ENCODE results near the gene GABRR3.
A peak's percentile ranks its signal among the peaks of the same experiment; 100 is the strongest.
"Not testable (repeated sequence)": the region's sequence is repeated elsewhere in the genome, so short reads cannot be mapped to it uniquely, and the experiment has no call there.

GABRR3 gene

DNA sequence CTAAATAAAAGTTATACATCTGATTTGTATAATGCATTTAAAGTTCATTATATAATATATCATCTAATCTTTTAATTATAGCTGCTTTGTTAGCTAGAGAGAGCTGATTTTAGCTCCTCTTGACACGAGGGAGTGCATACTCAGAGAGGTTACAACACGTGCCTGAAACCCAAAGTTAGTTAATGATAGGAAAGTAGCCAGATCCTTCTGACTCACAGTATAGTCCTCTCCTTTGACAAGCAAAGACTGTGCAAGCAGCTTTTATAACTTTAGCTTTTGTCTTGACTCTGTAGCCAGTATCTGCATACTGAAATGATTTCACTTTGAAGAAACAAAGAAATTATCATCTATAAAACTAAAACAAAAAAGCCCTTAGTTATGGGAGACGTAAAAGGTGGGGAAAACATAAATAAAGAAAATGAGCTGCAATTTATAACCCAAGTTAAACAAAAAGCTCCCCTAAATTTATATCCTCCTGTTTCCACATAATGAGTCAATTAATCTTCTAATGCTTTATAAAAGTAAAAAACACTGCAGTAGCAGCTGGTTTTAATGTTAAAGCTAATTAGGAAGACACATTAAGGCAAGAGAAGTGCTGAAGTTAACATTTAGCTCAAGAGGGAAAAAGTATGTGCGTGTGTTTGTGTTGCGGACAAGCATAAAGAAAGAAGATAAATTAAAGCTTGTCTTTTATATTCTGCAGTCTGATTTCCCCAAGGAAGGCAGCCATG lies 13.1 kb downstream of the GABRR3 start:
- no peak overlapping the region for H3K9ac ChIP-seq (ENCODE audit: low read length)
- peak; percentile 19 for DNase-seq (ENCODE audit: low read depth)
- no peaks in the 10 kb centered on the region for H3K36me3 ChIP-seq (ENCODE audit: control insufficient read depth, insufficient read depth, low read length, severe bottlenecking)
- H3K4me1 ChIP-seq (ENCODE audit: control insufficient read depth, insufficient read depth, low read length), result peaks cover 9% of the 10 kb centered on the region
- H3K9me3 ChIP-seq (ENCODE audit: control insufficient read depth, low read length), result no peaks in the 10 kb centered on the region
- no peak overlapping the region for H3K4me3 ChIP-seq (ENCODE audit: low read length)
- H3K27me3 ChIP-seq (replicated peaks; ENCODE audit: control insufficient read depth, insufficient read depth, low read length), result no peaks in the 10 kb centered on the region

DNA sequence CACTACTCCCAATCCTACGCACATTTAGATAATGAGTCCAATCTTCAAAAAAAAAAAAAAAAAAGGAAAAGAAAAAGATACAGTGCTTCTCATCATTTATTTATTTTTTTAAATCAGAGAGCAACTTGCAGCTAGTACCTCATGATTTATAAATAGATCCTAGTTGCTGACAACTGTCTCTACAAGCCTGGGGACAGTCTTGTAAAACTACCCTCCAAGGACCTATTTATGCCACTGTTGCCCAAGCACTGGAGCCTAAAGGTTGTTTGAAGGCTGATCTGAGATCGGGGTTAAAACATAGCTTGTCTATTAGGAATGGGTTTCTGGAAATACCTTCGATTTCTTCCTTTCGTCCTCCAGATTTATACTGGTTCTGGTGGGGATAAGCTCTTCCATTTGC lies 14.7 kb downstream of the GABRR3 start:
- H3K4me1 ChIP-seq (ENCODE audit: control insufficient read depth, insufficient read depth, low read length), result peaks cover 9% of the 10 kb centered on the region
- no peak for DNase-seq (ENCODE audit: low read depth)
- no peaks in the 10 kb centered on the region for H3K9me3 ChIP-seq (ENCODE audit: control insufficient read depth, low read length)
- no peaks in the 10 kb centered on the region for H3K36me3 ChIP-seq (ENCODE audit: control insufficient read depth, insufficient read depth, low read length, severe bottlenecking)
- no peaks in the 10 kb centered on the region for H3K27me3 ChIP-seq (replicated peaks; ENCODE audit: control insufficient read depth, insufficient read depth, low read length)
- H3K4me3 ChIP-seq (ENCODE audit: low read length), result no peak overlapping the region
- H3K9ac ChIP-seq (ENCODE audit: low read length), result no peak overlapping the region

DNA sequence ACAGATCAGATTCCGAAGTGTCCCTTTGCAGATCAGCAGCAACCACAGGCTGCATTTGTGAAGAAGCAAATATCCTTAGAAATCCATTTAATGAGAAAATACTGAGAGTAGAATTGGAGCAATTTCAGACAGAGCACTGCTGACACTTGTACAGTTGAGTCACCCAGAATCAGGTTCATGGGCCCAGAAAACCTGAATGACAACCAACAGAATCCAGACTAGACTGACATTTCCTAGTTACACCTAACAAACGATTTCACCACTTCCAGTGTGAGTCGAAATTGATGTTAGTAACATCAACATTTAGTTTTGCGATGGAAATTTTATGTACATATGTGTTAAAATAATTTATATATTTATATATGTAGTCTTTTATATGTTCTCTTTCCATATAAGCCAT lies 16.8 kb downstream of the GABRR3 start:
- Histone ChIP-seq H3K27me3 (replicated peaks; ENCODE audit: control insufficient read depth, insufficient read depth, low read length) (no peaks in the 10 kb centered on the region), H3K4me3 (ENCODE audit: low read length) (no peak overlapping the region), H3K4me1 (ENCODE audit: control insufficient read depth, insufficient read depth, low read length) (peaks cover 19% of the 10 kb centered on the region), H3K9me3 (ENCODE audit: control insufficient read depth, low read length) (no peaks in the 10 kb centered on the region), H3K36me3 (ENCODE audit: control insufficient read depth, insufficient read depth, low read length, severe bottlenecking) (no peaks in the 10 kb centered on the region), H3K9ac (ENCODE audit: low read length) (no peak overlapping the region)
- DNase-seq (ENCODE audit: low read depth), result no peak

DNA sequence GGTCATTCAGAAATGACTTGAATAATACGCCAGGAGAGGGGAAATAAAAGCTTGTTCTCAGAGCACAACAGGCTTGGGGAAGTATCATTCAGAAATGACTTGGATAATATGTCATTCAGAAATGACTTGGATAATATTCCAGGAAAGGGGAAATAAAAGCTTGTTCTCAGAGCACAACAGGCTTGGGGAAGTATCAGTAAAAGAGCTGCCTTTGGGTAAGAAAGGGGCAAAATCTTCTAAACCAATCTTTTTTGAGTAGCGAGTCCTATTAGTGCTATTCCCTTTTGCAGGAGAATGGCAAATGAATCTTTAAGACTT lies 20.9 kb downstream of the GABRR3 start:
- Histone ChIP-seq H3K4me3 (ENCODE audit: low read length) (no peak overlapping the region), H3K27me3 (replicated peaks; ENCODE audit: control insufficient read depth, insufficient read depth, low read length) (no peaks in the 10 kb centered on the region), H3K4me1 (ENCODE audit: control insufficient read depth, insufficient read depth, low read length) (peaks cover 22% of the 10 kb centered on the region), H3K9ac (ENCODE audit: low read length) (no peak overlapping the region), H3K9me3 (ENCODE audit: control insufficient read depth, low read length) (no peaks in the 10 kb centered on the region), H3K36me3 (ENCODE audit: control insufficient read depth, insufficient read depth, low read length, severe bottlenecking) (no peaks in the 10 kb centered on the region)
- DNase-seq (ENCODE audit: low read depth), result no peak

DNA sequence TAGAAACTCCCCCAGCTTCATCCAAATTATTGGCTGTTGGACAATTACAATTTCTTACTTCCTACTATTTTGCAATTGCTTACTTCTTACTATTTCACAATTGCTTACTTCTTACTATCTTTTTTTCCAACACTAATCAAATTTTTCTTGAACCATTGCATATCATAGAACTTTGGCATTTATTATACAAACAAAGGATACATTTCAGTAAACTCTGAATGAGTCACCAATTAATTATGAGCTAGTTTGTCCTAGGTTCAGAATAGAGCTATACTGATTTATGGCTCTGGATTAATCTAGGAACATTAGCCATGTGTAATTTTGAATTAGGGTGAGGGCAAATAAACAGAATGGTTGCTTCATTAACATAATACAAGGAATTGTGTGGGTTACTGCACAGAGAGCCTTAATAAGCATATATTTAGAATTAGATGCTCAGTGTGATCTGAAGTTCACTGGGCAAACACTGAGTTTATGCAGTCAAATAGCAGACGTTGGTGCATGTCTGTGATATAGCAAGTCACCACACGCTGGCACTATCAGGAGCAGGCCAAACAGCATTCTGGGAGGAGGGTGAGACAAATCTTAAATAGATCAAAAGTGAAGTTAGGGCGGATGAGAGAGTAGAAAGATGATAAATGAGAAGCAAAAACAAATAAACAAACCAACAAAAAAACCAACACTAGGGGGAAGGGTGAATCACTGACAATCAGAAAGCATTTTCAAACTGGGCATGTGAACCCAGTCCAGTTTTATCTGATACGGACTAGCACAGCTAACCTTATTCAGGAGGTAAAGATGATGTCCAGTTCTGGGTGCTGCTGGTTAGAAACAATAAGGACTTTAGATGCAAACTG lies 21.5 kb downstream of the GABRR3 start:
- Histone ChIP-seq H3K4me3 (ENCODE audit: low read length) (peak overlapping the region; percentile 4), H3K4me1 (ENCODE audit: control insufficient read depth, insufficient read depth, low read length) (peaks cover 22% of the 10 kb centered on the region), H3K9ac (ENCODE audit: low read length) (no peak overlapping the region), H3K36me3 (ENCODE audit: control insufficient read depth, insufficient read depth, low read length, severe bottlenecking) (no peaks in the 10 kb centered on the region), H3K27me3 (replicated peaks; ENCODE audit: control insufficient read depth, insufficient read depth, low read length) (no peaks in the 10 kb centered on the region), H3K9me3 (ENCODE audit: control insufficient read depth, low read length) (no peaks in the 10 kb centered on the region)
- peak; percentile 48 for DNase-seq (ENCODE audit: low read depth)

DNA sequence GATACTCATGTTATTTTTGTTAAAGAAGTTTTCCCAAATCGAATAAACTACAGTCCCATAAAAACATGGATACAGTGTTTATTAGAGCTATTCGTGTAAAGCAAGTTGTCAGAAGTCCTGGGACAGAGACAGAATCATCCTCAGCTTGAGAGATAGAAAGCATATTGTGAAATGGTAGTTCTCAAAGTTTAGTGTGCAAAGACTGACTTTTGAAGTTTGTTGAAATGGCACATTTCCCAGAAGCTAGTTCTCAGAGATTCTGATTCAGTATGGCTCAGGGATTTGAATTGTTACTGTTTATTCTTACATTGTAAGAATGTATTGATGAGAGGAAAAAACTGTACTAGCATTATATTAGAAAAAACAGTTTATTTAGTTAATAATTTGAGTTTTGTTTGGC lies 22.1 kb downstream of the GABRR3 start:
- Histone ChIP-seq H3K9me3 (ENCODE audit: control insufficient read depth, low read length) (no peaks in the 10 kb centered on the region), H3K9ac (ENCODE audit: low read length) (no peak overlapping the region)
- peak; percentile 66 for DNase-seq (ENCODE audit: low read depth)

DNA sequence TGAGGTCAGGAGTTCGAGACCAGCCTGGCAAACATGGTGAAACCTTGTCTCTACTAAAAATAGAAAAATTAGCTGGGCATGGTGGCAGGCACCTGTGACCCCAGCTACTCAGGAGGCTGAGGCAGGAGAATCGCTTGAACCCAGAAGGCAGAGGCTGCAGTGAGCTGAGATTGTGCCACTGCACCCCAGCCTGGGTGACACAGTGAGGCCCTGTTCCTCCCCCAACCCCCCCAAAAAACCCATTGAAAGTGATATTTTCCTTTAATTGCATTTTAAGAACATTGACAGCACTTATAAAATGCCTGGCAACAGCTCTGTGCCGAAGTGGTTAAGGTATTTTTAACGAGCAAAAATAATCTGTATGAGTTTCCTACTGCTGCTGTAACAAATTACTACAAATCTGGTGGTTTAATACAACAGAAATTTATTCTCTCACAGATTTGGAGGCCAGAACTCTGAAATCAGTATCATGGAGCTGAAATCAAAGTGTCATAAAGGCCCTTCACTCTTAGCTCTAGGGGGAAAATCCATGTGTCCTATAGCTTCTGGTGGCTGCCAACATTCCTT lies 24.1 kb downstream of the GABRR3 start:
- not testable (repeated sequence) for H3K4me3 ChIP-seq (ENCODE audit: low read length); H3K9me3 ChIP-seq (ENCODE audit: control insufficient read depth, low read length); H3K9ac ChIP-seq (ENCODE audit: low read length); H3K36me3 ChIP-seq (ENCODE audit: control insufficient read depth, insufficient read depth, low read length, severe bottlenecking); DNase-seq (ENCODE audit: low read depth); H3K27me3 ChIP-seq (replicated peaks; ENCODE audit: control insufficient read depth, insufficient read depth, low read length)
- H3K4me1 ChIP-seq (ENCODE audit: control insufficient read depth, insufficient read depth, low read length), result peaks cover 22% of the 10 kb centered on the region

More for the DNA sequence above, 22.1 kb downstream of the GABRR3 start:
- H3K27me3 ChIP-seq (replicated peaks; ENCODE audit: control insufficient read depth, insufficient read depth, low read length), result no peaks in the 10 kb centered on the region
- peaks cover 22% of the 10 kb centered on the region for H3K4me1 ChIP-seq (ENCODE audit: control insufficient read depth, insufficient read depth, low read length)
- H3K36me3 ChIP-seq (ENCODE audit: control insufficient read depth, insufficient read depth, low read length, severe bottlenecking), result no peaks in the 10 kb centered on the region
- H3K4me3 ChIP-seq (ENCODE audit: low read length), result no peak overlapping the region

DNA sequence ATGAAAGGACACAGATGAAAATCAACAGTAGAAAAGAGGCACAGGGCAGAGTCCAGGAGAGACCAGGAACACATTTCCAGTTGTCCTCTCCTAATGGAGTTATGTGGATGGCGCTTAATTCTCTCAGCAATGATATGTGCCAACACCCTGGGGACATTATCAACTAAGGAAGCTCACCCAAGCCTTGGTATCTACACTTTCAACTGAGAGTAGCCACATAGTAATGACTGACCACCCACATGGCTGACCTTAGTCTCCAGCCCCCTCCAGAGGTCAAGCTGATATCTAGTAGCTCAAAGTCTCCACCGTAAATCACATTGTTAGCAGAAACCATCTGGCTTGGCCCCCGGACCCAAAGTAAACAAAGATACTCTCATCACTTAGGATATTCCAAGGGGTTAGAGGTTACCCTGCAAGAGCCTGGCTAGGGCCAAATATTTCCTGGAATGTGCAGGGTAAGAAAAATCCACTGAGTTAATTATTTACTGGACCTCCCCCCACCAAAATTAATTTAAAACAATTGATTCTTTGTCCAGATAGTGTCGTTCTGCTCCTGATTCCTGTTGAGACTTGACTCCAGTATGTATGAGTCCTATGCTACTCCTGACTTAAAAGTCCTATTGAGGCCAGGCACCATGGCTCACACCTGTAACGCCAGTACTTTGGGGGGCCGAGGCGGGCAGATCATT lies 24.8 kb downstream of the GABRR3 start:
- H3K9ac ChIP-seq (ENCODE audit: low read length), result no peak overlapping the region
- no peak for DNase-seq (ENCODE audit: low read depth)

DNA sequence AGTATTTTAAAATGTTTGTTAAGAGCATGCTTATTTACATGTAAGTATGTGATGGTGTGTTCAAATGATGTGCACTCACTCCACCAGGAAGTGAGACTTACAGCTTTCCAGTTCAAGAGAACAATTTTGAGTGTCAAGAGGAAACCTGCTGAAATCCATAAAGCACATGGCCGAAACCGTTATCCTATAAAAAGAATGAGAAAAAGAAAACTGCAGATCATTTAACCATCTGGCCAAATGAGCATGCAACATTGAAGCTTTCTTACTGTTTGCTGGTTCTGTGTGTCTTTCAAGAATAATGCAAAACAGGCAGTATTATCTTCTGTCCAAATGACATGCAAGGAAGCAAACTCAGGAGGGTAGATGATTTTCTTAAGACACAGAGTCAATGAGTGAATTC lies 26.3 kb downstream of the GABRR3 start:
- H3K4me3 ChIP-seq (ENCODE audit: low read length), result no peak overlapping the region
- H3K27me3 ChIP-seq (replicated peaks; ENCODE audit: control insufficient read depth, insufficient read depth, low read length), result no peaks in the 10 kb centered on the region
- peaks cover 17% of the 10 kb centered on the region for H3K4me1 ChIP-seq (ENCODE audit: control insufficient read depth, insufficient read depth, low read length)
- no peak overlapping the region for H3K9ac ChIP-seq (ENCODE audit: low read length)
- H3K9me3 ChIP-seq (ENCODE audit: control insufficient read depth, low read length), result no peaks in the 10 kb centered on the region
- no peak for DNase-seq (ENCODE audit: low read depth)
- H3K36me3 ChIP-seq (ENCODE audit: control insufficient read depth, insufficient read depth, low read length, severe bottlenecking), result no peaks in the 10 kb centered on the region

More for the DNA sequence above, 24.8 kb downstream of the GABRR3 start:
- H3K27me3 ChIP-seq (replicated peaks; ENCODE audit: control insufficient read depth, insufficient read depth, low read length), result no peaks in the 10 kb centered on the region
- no peak overlapping the region for H3K4me3 ChIP-seq (ENCODE audit: low read length)
- peaks cover 22% of the 10 kb centered on the region for H3K4me1 ChIP-seq (ENCODE audit: control insufficient read depth, insufficient read depth, low read length)
- no peaks in the 10 kb centered on the region for H3K9me3 ChIP-seq (ENCODE audit: control insufficient read depth, low read length)
- no peaks in the 10 kb centered on the region for H3K36me3 ChIP-seq (ENCODE audit: control insufficient read depth, insufficient read depth, low read length, severe bottlenecking)

DNA sequence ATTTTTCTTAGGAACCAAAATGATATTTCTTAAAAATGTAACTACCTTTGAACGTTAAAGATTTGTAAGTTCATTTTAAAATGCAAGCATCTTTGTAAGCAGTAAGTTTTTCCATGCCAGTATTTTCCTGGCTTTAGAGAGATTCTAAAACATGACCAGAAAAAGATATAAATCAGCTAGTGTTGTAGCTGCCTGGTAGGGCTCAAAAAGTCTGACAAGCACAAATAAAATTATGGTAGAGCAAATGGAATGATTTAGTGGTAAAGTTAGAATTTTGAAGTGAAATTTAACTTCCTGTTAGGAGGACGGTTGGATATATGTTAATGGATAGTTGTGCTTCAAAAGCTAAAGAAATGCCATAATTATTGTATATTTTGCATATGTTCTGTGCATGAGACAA lies 29.7 kb downstream of the GABRR3 start:
- no peak for DNase-seq (ENCODE audit: low read depth)
- Histone ChIP-seq H3K9me3 (ENCODE audit: control insufficient read depth, low read length) (no peaks in the 10 kb centered on the region), H3K4me3 (ENCODE audit: low read length) (no peak overlapping the region), H3K4me1 (ENCODE audit: control insufficient read depth, insufficient read depth, low read length) (no peaks in the 10 kb centered on the region), H3K9ac (ENCODE audit: low read length) (no peak overlapping the region), H3K27me3 (replicated peaks; ENCODE audit: control insufficient read depth, insufficient read depth, low read length) (no peaks in the 10 kb centered on the region), H3K36me3 (ENCODE audit: control insufficient read depth, insufficient read depth, low read length, severe bottlenecking) (no peaks in the 10 kb centered on the region)

DNA sequence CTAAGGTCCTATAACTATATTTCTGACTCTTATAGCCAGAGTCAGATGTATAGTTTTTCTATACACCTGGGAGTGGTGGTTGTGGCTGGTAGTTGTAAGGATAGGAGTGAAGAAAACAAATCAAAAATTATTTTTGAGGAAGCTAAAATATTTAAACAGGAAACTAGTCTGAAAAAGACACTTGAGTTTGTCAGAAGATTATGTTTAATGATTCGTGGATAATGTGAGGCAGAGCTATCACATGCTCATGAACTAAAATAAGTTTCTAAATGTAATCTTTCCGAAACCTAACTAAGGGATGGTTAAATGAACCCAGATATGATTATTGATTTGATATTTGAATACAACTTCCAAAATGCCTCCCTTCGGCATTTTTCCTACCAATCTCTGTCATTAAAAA lies 30.4 kb downstream of the GABRR3 start:
- Histone ChIP-seq H3K9ac (ENCODE audit: low read length) (no peak overlapping the region), H3K9me3 (ENCODE audit: control insufficient read depth, low read length) (no peaks in the 10 kb centered on the region), H3K4me1 (ENCODE audit: control insufficient read depth, insufficient read depth, low read length) (no peaks in the 10 kb centered on the region), H3K36me3 (ENCODE audit: control insufficient read depth, insufficient read depth, low read length, severe bottlenecking) (no peaks in the 10 kb centered on the region), H3K4me3 (ENCODE audit: low read length) (no peak overlapping the region), H3K27me3 (replicated peaks; ENCODE audit: control insufficient read depth, insufficient read depth, low read length) (no peaks in the 10 kb centered on the region)
- DNase-seq (ENCODE audit: low read depth), result no peak

All from adipocyte (in vitro differentiated cells).